ENCODE data around the gene PSG3.
"Not testable (repeated sequence)": the region's sequence is repeated elsewhere in the genome, so short reads cannot be mapped to it uniquely, and the experiment has no call there.

Gene PSG3

GRCh38 chr19:42740381-42740780 is at the start of gene PSG3:
TSS of gene PSG3 (minus strand) at chr19:42740481. CDS start at chr19:42740384, 97 bp downstream.
- H3K4me3 ChIP-seq (ENCODE audit: low read depth, low read length) = not testable (repeated sequence)

- H3K4me3 ChIP-seq (ENCODE audit: low read depth, low read length) = not testable (repeated sequence)
These were observed 48.5 kb upstream of the PSG3 start for GRCh38 chr19:42788766-42789165.

- H3K4me3 ChIP-seq (ENCODE audit: low read depth, low read length) = not testable (repeated sequence)
These were observed 47.5 kb upstream of the PSG3 start for GRCh38 chr19:42787766-42788165.

GRCh38 chr19:42776750-42777612 is 36.7 kb upstream of the PSG3 start:
- peak; percentile 89 for TF ChIP-seq CTCF (IDR thresholded peaks at IDR 0.05; ENCODE audit: borderline replicate concordance, insufficient read depth, low read depth, low read length)
- not testable (repeated sequence) for H3K4me3 ChIP-seq (ENCODE audit: low read depth, low read length)

GRCh38 chr19:42774510-42775158 is 34.4 kb upstream of the PSG3 start:
- not testable (repeated sequence) for H3K4me3 ChIP-seq (ENCODE audit: low read depth, low read length)

GRCh38 chr19:42767319-42767718 is 27.0 kb upstream of the PSG3 start:
- TF ChIP-seq CTCF (IDR thresholded peaks at IDR 0.05; ENCODE audit: borderline replicate concordance, insufficient read depth, low read depth, low read length) = peak; percentile 7; the same call in 1 of the 2 replicates
- not testable (repeated sequence) for H3K4me3 ChIP-seq (ENCODE audit: low read depth, low read length)

GRCh38 chr19:42766871-42767270 is 26.6 kb upstream of the PSG3 start:
- not testable (repeated sequence) for H3K4me3 ChIP-seq (ENCODE audit: low read depth, low read length)

- no peak for TF ChIP-seq CTCF (IDR thresholded peaks at IDR 0.05; ENCODE audit: borderline replicate concordance, insufficient read depth, low read depth, low read length)
- H3K4me3 ChIP-seq (ENCODE audit: low read depth, low read length) = no peak overlapping the region
These were observed 24.6 kb upstream of the PSG3 start for GRCh38 chr19:42764836-42765235.

- TF ChIP-seq CTCF (IDR thresholded peaks at IDR 0.05; ENCODE audit: borderline replicate concordance, insufficient read depth, low read depth, low read length) = no peak
These were observed 22.5 kb upstream of the PSG3 start for GRCh38 chr19:42762789-42763188.

GRCh38 chr19:42761924-42762295 is 21.6 kb upstream of the PSG3 start:
- not testable (repeated sequence) for H3K4me3 ChIP-seq (ENCODE audit: low read depth, low read length)

More at GRCh38 chr19:42762789-42763188, 22.5 kb upstream of the PSG3 start:
- H3K4me3 ChIP-seq (ENCODE audit: low read depth, low read length) = no peak overlapping the region

- H3K4me3 ChIP-seq (ENCODE audit: low read depth, low read length) = not testable (repeated sequence)
These were observed 21.0 kb upstream of the PSG3 start for GRCh38 chr19:42760954-42761923.
